K562 (cell line): ENCODE results near the gene NTRK1.

Experiments
- EZH2 ChIP-seq: IDR thresholded peaks from 2 replicates; pipeline ENCODE4 v1.6.1; 2012; ENCODE audit warnings: low read depth, mild to moderate bottlenecking, inconsistent platforms, low read length, borderline replicate concordance
- POLR2A ChIP-seq: fragments of 450-650 bp; conservative IDR thresholded peaks from 2 replicates; pipeline ENCODE4 v1.6.1; 2016
- SMC3 ChIP-seq: conservative IDR thresholded peaks from 2 replicates; pipeline ENCODE4 v1.6.1; 2011; ENCODE audit warnings: low read depth, low read length, improper control_type of control experiment; ENCODE audit not compliant: insufficient read depth
- TCF3 ChIP-seq: sonication (generic); formaldehyde crosslinking; IDR thresholded peaks from 2 replicates; pipeline ENCODE4 v1.4.0; 2020; ENCODE audit warnings: mild to moderate bottlenecking, missing genetic modification reagents
- TF ChIP-seq, protein P1 (sequence below), 2 experiments: fragments of 450-650 bp in 1 of 2; sonication (generic) in 1 of 2; formaldehyde crosslinking in 1 of 2; IDR thresholded peaks in 1 of 2; conservative IDR thresholded peaks in 1 of 2; 2 replicates each; pipeline versions ENCODE4 v1.6.1 to v1.8.1; 2016 to 2023; ENCODE audit warnings: mild to moderate bottlenecking in 2 of 2, moderate library complexity in 2 of 2, inconsistent platforms in 1 of 2, missing genetic modification reagents in 1 of 2
- TF ChIP-seq, protein P2 (sequence below): fragments of 250-450 bp; sonication (Bioruptor Pico); IDR thresholded peaks from 2 replicates; pipeline ENCODE4 v1.8.0; 2021; ENCODE audit warnings: moderate library complexity, mild to moderate bottlenecking, inconsistent platforms
- TF ChIP-seq, protein P3 (sequence below): fragments of 450-650 bp; IDR thresholded peaks from 2 replicates; pipeline ENCODE4 v1.6.1; 2016; ENCODE audit warnings: low read depth

DNA sequence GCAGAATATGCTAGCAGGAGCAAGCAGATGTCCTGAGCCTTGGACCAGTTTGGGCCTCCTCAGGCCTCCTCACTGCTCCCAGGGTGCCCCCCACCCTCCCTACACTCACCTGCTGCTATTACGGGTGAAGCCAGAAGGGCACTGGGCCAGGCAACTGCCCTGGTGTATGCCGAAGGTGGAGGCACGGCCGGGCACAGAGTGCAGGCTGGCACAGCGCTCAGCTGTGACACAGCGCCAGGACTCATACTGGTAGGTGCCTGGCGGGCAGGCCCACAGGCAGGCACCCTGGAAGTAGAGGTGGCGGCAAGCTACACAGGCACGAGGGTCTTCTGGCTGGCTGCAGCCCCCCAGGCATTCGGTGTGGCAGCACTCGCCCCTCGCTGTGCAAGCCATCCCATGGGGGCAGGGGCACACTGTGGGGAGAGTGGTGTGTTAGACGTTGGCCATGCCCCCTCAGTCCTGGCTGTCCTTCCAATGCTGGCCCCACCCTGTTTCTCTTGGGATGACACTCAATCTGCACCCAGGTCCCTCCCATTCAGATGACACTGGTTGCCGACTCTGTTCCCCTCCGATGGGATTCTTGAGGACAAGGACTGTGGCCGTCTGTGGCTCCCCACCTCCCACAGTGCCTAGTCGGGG is 8.8 kb upstream of the NTRK1 start:
- TF ChIP-seq, protein P1, sequence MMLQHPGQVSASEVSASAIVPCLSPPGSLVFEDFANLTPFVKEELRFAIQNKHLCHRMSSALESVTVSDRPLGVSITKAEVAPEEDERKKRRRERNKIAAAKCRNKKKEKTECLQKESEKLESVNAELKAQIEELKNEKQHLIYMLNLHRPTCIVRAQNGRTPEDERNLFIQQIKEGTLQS (IDR thresholded peaks at IDR 0.05) = no peak
- TF ChIP-seq, protein P1 (CRISPR knock-in tag; conservative IDR thresholded peaks at IDR 0.05) = no peak
- TF ChIP-seq, protein P2, sequence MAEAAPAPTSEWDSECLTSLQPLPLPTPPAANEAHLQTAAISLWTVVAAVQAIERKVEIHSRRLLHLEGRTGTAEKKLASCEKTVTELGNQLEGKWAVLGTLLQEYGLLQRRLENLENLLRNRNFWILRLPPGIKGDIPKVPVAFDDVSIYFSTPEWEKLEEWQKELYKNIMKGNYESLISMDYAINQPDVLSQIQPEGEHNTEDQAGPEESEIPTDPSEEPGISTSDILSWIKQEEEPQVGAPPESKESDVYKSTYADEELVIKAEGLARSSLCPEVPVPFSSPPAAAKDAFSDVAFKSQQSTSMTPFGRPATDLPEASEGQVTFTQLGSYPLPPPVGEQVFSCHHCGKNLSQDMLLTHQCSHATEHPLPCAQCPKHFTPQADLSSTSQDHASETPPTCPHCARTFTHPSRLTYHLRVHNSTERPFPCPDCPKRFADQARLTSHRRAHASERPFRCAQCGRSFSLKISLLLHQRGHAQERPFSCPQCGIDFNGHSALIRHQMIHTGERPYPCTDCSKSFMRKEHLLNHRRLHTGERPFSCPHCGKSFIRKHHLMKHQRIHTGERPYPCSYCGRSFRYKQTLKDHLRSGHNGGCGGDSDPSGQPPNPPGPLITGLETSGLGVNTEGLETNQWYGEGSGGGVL (CRISPR knock-in tag) = no peak
- TF ChIP-seq TCF3 = no peak
- TF ChIP-seq EZH2 = no peak
- TF ChIP-seq, protein P3, sequence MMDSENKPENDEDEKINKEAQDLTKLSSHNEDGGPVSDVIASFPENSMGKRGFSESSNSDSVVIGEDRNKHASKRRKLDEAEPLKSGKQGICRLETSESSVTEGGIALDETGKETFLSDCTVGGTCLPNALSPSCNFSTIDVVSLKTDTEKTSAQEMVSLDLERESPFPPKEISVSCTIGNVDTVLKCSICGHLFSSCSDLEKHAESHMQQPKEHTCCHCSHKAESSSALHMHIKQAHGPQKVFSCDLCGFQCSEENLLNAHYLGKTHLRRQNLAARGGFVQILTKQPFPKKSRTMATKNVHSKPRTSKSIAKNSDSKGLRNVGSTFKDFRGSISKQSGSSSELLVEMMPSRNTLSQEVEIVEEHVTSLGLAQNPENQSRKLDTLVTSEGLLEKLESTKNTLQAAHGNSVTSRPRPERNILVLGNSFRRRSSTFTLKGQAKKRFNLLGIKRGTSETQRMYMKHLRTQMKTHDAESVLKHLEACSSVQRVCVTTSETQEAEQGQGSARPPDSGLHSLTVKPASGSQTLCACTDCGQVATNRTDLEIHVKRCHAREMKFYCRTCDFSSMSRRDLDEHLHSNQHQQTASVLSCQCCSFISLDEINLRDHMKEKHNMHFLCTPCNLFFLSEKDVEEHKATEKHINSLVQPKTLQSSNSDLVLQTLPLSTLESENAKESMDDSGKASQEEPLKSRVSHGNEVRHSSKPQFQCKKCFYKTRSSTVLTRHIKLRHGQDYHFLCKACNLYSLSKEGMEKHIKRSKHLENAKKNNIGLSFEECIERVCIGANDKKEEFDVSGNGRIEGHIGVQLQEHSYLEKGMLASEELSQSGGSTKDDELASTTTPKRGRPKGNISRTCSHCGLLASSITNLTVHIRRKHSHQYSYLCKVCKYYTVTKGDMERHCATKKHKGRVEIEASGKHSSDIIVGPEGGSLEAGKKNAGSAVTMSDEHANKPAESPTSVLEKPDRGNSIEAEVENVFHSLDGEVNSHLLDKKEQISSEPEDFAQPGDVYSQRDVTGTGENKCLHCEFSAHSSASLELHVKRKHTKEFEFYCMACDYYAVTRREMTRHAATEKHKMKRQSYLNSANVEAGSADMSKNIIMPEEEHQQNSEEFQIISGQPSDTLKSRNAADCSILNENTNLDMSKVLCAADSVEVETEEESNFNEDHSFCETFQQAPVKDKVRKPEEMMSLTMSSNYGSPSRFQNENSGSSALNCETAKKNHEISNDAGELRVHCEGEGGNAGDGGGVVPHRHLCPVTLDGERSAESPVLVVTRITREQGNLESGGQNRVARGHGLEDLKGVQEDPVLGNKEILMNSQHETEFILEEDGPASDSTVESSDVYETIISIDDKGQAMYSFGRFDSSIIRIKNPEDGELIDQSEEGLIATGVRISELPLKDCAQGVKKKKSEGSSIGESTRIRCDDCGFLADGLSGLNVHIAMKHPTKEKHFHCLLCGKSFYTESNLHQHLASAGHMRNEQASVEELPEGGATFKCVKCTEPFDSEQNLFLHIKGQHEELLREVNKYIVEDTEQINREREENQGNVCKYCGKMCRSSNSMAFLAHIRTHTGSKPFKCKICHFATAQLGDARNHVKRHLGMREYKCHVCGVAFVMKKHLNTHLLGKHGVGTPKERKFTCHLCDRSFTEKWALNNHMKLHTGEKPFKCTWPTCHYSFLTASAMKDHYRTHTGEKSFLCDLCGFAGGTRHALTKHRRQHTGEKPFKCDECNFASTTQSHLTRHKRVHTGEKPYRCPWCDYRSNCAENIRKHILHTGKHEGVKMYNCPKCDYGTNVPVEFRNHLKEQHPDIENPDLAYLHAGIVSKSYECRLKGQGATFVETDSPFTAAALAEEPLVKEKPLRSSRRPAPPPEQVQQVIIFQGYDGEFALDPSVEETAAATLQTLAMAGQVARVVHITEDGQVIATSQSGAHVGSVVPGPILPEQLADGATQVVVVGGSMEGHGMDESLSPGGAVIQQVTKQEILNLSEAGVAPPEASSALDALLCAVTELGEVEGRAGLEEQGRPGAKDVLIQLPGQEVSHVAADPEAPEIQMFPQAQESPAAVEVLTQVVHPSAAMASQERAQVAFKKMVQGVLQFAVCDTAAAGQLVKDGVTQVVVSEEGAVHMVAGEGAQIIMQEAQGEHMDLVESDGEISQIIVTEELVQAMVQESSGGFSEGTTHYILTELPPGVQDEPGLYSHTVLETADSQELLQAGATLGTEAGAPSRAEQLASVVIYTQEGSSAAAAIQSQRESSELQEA = no peak
- no peak for TF ChIP-seq POLR2A
- no peak for TF ChIP-seq SMC3
